CD4-positive, alpha-beta T cell treated with Interleukin-4 for 4 hours (primary cell): ENCODE results near the gene AK5.
A peak's percentile ranks its signal among the peaks of the same experiment; 100 is the strongest.
"Not testable (repeated sequence)": the region's sequence is repeated elsewhere in the genome, so short reads cannot be mapped to it uniquely, and the experiment has no call there.

ENCODE experiments used
- DNase-seq: peaks from one replicate; pipeline ENCODE4 v3.0.0-alpha.2; 2020

AK5 gene

DNA sequence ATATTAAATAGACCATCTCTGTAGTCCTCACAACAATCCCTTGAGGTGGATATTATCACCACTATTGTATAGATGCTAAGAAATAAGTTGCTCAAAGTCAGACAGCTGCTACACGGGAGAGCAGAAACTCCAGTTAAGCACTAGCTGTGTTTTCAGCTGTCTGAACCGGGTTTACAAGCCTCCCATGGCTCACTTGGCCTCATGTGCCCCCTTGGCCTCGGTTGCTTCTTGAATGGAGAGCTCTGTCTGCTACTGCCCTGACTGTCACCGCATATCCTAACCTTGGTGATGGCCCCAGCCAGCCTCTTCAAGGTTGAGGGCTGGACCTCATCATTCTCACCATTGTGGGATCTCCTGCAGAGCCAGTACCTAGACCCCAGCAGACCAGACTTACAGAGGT lies 123.4 kb downstream of the AK5 start:
- no peak for DNase-seq

DNA sequence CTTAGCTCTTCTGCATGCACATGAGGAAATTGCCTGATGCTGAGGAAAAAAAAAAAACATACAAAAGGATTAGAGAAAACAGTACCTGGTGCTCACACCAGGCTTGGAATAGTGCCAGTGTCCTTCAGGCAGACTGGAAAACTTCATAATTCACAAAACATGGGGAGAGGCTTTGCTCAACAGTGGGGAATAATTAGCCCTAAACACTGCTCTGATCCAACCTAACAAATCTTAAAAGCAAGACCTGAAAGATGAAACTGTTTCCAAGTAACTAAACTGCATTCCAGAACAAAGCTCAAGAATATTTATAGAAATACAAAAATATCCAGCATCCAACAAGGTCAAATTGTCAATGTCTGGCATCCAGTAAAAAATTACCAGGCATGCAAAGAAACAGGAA lies 124.8 kb downstream of the AK5 start:
- no peak for DNase-seq

DNA sequence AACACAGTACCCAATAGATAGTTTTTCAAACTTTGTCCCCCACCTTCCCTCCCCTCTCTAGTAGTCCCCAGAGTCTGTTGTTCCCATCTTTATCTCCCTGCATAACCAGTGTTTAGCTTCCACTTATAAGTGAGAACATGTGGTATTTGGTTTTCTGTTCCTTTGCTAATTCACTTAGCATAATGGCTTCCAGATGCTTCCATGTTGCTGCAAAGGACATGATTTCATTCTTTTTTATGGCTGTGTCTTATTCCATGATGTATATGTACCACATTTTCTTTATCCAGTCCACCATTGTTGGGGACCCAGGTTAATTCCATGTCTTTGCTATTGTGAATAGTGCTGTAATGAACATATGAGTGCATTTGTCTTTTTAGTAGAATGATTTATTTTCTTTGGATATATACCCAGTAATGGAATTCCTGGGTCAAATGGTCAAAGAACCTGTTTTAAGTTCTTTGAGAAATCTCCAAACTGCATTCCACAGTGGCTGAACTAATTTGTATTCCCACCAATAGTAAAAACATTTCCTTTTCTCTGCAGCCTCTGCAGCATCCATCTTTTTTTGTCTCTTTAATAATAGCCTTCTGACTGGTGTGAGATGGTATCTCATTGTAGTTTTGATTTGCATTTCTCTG lies 126.0 kb downstream of the AK5 start:
- DNase-seq = no peak

DNA sequence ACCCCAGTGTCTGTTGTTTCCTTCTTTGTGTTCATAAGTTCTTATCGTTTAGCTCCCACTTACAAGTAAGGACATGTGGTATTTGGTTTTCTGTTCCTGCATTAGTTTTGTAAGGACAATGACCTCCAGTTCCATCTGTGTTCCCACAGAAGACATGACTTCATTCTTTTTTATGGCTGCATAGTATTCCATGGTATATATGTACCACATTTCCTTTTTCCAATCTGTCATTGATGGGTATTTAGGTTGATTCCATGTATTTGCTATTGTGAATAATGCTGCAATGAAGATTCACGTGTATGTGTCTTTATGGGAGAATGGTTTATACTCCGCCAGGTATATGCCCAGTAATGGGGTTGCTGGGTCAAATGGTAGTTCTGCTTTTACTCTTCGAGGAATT lies 127.1 kb downstream of the AK5 start:
- DNase-seq = not testable (repeated sequence)

DNA sequence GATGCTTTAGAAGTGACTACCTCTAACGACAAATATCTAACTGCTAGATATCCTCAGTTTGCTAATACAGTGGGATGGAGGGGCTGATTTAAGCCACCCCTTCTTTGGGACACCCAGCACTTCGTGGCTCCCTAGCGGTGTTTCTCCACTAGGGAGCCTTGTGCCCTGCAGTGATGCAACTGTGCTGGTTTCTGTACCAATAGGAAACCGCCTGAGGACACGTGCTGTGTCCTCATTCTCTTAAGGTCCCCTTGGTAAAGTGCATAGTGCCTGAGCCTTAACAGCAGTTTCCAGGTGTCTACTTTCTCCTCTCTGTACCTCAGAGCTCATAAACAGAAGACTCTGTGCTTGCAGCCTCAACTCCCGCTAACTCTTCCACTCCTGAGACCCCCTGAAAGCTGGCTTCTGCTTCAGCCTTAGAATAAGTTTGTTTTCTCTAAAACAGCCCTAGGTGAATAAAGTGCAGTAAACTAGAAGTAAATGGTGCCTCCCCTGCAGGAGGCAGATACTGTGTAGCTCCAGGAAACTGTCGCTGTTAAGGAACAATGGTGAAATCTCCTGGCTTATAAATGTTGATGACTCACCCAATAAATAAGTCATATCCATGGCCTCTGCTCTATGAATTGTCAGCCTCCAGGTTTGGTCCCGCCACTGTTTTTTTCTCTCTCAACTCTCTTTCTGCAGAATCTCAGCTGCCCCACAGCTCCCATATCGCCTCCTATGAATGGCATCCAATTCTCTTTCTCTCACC lies 130.4 kb downstream of the AK5 start:
- no peak for DNase-seq

DNA sequence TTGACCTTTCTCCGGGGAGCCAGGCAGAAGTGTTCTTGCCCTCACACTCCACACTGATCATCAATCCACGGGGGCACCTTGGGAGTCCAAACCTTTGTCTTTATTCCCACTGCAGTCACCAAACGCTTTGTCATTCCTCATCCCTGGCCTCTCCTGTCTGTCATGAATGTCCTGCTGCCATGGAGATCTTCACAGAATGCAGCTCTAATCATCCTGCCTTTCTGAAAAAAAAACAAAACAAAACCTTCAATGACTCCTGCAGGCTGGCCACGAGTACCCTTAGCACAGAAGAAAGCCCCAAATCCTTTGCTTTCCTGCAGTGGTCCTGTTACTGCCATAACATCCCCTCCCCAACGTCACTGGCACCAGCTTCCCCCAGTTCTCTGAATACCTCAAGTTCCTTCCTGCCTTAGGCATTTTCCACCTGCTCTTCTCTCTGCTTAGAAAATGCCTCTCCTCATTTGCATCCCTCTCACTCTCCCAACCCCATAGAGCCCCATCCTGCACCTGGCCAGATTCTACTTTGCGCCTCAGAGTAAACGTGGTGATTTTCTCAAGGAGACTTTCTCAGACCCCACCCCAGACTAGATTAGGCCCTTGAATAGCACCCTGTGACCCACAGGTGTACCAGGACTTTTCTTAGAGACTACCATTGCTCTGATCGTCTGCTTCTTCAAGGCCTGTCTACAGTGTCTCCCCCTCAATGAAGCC lies 131.2 kb downstream of the AK5 start:
- no peak for DNase-seq

DNA sequence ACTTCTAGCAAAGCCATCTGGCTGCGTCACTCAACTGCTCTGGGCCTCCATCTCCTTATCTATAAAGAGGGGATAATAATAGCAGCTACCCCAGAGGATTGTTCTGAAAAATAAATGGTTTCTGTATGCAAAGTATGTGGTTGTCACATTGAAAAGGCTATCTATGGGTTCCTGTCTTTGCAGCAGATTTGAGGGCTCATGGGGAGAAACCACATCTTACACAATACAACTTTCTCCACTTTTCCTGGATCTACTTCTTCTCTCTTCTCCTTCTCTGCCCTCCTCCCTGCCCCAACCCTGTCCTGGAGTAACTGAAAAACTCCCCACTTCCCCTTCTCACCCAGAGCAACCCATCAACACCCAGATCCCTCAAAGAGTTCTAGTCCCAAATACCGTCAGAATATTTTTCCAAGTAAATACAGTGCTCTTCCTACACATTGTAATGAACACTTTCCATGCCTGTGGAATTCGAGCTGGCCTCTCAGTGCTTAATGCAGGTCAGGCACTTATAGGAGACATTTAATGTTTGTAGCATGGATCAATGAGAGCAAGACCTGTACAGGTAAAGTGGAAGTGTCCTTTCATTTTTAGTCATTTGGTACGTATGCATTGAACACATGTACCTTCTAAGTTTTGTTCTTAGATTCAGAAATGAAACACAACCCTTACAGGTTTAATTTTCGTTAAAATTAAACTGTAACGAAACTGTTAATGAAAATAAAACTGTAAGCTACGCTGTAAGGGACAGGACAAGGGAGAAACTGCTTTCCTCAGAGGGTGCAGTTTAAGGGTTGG lies 131.9 kb downstream of the AK5 start:
- no peak for DNase-seq

DNA sequence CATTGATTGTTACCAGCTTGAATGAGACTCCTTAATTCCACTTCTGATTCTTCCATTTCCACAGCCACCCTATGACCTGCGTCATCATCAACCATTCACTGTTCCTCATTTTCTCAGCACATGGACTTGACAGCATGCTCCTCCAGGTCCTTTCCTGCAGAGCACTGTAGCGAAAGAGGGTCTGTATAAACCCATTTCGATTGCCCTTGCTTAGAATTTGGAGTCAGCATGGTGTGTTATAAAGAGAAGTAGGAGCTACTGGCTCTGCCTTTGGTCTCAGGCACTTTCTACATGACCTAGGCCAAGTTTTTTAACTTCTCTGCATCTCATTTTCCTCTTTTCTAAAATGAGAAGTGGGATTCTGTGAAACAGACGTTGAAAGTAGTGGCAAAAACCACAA lies 133.8 kb downstream of the AK5 start:
- no peak for DNase-seq

DNA sequence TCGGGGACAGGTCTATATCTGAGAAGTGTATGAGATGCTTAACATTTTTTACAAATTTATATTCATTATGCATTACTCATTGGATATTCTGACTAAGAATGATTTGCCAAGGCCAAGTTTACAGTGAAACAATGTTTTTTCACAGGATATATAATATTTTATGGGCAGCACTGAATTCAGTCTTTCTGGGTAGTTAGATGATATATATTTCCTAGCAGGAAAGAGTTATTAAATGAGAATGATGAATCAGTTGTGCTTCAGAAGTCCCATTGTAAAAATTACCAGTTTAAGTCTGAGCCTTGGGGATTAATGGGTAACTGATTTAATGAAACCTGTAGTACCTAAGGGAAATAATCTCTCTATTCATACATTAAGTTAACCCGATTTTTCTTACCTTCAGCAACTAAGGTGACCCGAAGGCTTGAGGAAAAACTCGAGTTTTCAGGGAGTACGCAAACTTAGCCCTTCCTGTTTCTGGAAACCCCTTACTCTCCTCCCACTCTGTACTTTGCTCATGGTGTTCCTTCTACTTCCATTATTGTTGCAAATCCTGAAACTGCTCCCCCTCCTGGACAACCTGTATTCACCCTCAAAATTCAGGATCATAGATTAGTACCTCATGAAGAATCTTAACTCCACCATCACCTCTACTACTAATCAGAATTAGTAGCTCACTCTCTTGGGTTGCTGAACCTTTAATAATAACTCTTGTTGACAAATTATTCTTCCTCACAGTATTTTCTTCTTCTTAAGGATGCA lies 135.1 kb downstream of the AK5 start:
- DNase-seq = no peak

DNA sequence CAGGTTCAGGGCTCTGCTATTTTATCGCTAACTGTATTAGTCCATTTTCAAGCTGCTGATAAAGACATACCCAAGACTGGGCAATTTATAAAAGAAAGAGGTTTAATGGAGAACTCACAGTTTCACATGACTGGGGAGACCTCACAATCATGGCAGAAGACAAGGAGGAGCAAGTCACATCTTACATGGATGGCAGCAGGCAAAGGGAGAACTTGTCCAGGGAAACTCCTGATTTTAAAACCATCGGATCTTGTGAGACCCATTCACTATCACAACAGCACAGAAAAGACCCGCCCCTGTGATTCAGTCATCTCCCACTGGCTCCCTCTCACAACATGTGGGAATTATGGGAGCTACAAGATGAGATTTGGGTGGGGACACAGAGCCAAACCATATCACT lies 136.2 kb downstream of the AK5 start:
- DNase-seq = not testable (repeated sequence)

DNA sequence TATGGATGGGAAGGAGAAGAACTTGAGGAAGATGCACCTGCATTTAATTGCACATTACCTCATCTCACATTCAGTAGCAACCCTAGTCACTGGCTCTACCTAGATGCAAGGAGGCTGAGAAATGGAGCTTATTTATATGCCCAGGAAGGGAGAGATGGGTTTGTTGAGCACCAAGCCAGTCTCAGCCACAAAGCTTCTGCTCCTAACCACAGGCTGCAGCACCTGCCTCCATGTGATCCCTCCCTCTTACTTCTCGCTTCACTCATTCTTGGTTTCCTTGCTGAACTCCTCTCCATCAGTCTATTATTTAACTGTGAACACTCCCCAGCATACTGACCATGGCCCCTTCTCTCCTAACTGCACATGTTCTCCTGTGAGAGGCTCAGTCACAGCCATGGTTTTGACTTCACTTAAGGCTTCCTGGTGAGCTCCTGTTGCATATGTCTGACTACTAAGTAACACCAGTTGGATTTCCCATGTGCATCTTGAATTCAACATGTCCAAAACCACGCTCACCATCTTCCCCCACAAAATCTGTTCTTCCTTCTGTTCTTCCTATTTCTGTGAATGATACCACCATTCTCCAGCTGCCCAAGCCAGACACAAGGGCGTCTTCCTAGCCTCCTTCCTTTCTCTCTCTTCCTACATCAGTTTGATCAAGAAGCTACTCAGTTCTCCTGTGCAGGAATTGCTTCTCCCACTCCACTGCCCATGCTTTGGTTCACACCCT lies 139.8 kb downstream of the AK5 start:
- DNase-seq = peak; percentile 20

DNA sequence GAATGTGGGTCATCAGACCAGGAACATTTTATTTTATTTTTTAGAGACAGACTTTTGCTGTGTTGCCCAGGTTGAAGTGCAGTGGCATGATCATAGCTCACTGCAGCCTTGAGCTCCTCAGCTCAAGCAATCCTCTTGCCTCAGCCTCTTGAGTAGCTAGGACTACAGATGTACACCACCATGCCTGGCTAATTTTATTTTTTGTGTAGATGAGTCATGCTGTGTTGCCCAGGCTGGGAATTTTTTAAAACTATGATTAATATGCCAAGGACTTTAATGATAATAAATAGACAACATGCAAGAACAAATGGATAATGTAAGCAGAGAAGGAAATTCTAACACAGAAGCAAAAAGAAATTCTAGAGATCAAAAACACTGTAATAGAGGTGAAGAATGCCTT lies 142.4 kb downstream of the AK5 start:
- no peak for DNase-seq

DNA sequence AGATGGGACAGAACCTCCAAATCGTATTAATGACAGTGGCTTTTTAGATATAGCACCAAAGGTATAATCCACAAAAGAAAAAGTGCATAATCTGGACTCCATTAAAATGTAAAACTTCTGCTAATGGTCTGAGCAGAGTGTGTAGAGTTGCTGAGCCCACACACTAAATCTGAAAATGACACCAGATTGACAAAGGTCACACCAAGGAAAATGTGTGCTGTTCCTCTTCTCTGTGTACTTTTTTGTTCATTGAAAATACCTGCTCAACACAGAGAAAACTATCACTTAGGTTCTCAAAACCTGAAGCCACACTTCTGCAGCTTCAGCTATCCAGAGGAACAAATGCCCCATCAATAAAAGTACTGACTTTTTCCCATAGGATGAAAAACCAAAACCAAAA lies 146.2 kb downstream of the AK5 start:
- DNase-seq = no peak

DNA sequence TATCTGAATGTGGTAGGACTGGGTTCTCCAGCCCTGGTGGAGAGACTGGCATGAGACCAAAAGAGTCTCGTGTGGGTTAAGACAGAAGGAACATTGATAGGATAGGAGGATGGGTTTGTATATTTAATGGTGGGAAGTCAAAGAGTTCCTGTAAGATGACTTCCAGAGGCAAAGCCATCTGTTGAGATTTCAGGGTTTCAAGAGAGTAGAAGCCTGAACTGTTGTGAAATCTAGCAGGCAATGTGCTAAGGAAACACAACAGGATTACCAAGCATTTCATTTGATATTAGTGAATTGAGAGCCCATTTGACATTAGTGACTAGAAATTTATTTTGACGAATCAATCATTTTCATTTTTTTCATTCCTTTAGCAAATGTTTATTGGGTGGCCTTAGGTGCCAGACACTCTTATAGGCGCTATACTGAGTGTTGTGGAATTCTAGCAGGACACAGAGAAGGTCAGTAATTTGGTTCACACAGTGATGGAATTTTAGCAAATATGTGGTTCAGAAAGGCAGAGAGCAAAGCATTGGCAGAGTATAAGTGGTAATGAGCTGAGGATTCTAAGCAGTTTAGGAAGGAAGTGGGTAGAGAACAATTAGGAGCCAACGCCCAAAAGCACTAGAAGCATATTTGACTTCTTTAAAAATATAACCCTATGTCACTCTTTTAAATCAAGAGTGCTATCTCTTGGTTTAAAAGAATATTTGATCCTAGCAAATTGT lies 149.3 kb downstream of the AK5 start:
- DNase-seq = peak; percentile 67

DNA sequence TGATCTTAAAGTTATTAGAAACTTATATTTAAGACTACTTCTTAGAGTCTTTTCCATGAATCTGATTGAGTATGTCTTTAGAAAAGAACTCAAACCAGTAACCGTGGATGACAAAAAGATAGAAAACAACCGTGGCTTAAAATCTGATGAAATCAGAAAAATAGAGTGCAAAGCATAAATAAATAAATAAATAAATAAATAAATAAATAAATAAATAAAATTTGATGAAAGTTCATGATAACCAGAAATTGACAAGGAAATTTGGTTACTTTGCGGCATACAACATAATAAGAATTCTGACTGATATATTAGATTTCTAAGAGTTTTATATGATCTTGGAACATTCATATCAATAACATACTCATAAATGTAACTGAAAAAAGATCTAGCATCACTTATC lies 152.1 kb downstream of the AK5 start:
- DNase-seq = no peak

DNA sequence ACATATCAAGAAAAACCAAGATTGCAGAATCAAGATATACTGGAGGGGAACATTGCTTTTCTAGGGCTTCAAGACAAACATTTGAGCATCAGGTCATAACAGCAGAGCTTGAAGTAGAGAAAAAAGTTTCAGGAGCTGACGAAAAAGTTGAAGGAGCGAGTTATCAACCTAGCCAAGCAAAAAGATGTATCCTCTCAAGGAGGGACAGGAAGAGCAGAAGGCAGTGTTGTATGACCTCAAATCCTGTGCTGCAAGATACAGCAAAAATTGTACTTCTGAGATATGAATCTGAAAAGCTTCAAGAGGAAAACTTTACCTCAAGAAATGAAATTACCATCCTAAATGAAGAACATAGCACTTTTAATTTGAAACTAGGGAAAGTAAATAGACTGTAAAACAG lies 153.1 kb downstream of the AK5 start:
- DNase-seq = no peak

DNA sequence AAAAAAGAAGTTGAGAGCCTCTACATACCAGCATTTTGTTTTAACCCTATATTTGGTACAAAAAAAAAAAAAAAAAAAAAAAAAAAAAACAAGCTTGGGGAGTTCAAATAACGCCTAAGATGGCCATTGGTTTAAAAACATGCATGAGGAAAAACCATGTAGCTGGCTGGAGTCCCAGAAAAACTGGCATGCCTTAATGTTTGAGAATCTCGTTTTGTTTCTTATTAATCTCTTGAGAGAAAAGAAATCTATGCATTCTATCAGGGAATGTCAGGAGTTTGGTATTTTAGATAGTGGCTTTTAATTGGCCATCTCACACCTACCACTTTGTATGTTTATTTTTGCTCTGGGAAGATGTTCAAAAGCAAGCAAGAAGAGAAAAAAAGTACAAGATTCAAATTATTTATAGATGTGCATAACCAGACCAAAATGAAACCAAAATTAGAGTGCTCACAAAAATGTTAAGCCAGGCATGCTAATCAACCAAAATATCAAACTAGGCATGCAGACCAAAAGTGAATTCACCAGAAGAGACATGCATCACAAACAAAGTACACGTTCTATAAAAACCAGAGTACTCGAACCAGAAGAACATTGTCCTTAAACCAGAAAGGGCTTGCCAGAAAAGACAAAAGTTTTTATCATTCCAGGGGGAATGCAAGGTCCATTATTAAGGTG lies 156.6 kb downstream of the AK5 start:
- no peak for DNase-seq

DNA sequence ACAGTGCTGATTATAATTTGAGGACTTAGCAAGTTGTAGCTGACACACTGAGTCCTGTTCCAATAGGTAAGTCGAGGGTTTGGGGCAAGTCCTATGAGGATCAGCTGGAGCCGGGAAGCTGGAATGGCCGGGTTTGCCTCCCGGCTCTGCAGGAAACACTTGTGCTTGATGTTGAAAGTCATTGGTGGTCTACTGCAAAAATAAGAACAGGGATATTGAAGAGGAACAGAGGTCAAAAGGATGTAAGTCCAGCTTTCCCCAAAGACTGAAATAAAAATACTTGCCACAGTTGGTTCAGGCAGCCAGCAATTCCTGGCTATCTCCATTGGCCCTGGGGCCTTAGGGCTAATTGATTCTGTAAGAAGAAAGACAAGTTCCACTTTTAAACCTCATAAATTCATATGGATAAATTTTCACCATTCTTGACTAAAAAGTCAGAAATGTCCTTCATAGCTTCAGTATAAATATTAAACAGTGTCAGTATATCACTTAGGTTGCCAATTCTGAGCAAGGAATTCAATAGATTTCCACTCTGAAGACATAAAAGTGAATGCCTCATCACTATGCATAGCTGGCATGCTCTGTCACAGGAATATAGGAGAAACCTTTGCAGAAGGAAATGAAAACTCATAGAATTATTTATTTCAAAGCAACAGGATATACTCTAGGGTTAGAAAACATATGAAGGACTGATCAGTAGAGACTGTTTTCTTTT lies 165.2 kb downstream of the AK5 start:
- DNase-seq = no peak

DNA sequence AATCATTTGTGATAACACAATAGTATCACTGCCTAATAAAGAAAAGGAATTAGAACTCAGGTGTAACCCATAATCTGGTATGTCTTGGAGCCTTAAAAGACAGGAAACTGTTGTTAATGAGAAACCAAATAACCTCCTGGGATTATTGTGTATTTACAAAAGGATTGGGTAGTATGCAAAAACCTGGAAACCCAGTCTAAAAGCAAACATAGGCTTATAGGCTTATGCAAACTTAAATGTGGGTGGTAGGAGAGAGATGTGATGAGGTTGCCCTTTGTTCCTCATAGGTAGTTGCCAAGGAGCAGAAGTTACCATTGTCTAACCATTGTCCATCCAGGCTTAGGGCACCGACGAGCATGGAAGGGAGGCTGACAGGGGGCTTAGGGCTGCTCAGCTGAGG lies 165.8 kb downstream of the AK5 start:
- no peak for DNase-seq

DNA sequence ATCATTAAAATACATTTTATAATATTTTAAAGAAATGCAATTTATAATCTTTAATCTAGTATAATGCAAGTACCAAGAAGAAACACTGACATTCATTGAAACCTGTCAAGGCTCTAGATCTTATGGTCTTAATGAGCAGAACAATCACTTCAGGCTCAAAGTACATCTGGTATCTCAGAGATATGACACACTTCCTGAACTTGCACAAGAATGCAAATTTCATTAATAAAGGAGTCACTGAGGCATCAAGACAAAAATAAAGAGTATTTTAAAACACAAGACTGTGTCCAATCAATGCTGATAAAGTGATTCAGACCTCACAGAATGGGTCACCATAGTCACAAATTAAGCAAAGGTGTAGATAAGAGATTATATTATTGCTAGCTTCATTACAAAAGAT lies 178.1 kb downstream of the AK5 start:
- DNase-seq = no peak
